Tibial artery (tissue), 4 donors: ENCODE measurements around the gene TARBP1.

ENCODE experiments used
- DNase-seq, 2 donors: peaks; one replicate each; pipeline ENCODE4 v3.0.0-alpha.2; 2019
- H3K27ac ChIP-seq, 2 donors: fragments of 200-600 bp; sonication (generic) in 1 of 2; 1 replicate in 1 of 2; 2 replicates in 1 of 2; pipeline ENCODE4 v1.5.1; 2018 to 2019; ENCODE audit warnings: mild to moderate bottlenecking in 1 of 2
- H3K27me3 ChIP-seq, 2 donors: fragments of 200-600 bp; sonication (generic) in 1 of 2; one replicate each; pipeline versions ENCODE4 v1.5.1 to v1.6.0; 2016 to 2019
- H3K36me3 ChIP-seq, 3 donors: fragments of 200-600 bp; sonication (generic) in 2 of 3; one replicate each; pipeline ENCODE4 v1.5.1; 2016 to 2019; ENCODE audit warnings: mild to moderate bottlenecking in 2 of 3
- H3K4me1 ChIP-seq, 4 donors: fragments of 200-600 bp; sonication (generic) in 2 of 4; 1 replicate in 3 of 4; 2 replicates in 1 of 4; pipeline ENCODE4 v1.5.1; 2016 to 2019
- H3K4me3 ChIP-seq, 2 donors: fragments of 200-600 bp; sonication (generic) in 1 of 2; 1 replicate in 1 of 2; 2 replicates in 1 of 2; pipeline ENCODE4 v1.5.1; 2018 to 2019; ENCODE audit warnings: mild to moderate bottlenecking in 2 of 2
- H3K9me3 ChIP-seq, 3 donors: fragments of 200-600 bp; sonication (generic) in 1 of 3; one replicate each; pipeline ENCODE4 v1.5.1; 2016 to 2019
- intact Hi-C: fragments of 100-400 bp; cut with DNase I; formaldehyde crosslinking; loops from one replicate; pipeline ENCODE4 v1.15.0; 2023; ENCODE audit warnings: low total_unique reads
- TF ChIP-seq, protein P1 (sequence below), 2 experiments: fragments of 200-600 bp in 1 of 2; fragments of 450-650 bp in 1 of 2; IDR thresholded peaks; one replicate each; pipeline ENCODE4 v1.5.1; 2017 to 2019; ENCODE audit warnings: antibody characterized with exemption in 2 of 2, mild to moderate bottlenecking in 1 of 2, moderate library complexity in 1 of 2

The TARBP1 gene

DNA sequence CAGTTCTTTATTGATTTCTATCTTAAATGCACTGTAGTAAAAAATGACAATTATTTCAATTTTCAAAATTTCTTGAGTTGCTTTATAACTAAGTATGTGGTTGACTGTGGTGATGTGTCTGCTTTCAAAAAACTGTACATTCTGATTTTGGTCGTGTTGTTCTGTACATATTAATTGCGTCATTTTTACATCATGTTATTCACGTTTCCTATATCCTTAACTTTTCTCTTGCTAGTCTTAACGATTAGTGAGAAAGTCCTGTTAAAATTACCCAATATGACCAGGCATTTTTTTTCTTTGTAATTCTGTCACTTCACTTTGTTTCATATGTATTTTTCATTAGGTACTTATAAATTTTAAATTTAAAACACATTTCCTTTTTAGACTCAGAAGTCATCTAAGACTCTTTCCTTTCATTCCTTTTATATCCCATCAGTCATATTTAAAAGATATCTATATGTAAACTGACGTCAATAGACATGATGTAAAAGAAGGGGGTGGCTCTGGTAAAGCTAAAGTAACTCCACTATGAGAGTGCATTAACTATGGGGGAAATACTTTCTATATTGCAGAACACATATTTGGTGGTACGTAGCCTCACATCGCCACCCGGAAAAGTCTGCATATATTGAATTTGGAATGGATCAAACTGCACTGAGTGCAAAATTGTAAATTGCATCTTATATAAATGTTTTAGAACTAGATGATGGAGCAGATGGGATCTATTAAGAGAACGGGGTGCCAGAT is 106.8 kb downstream of the TARBP1 start:
- intact Hi-C loops = no loop called here
- Histone ChIP-seq H3K36me3 (peaks cover 0 to 14% (median 2%) of the 10 kb centered on the region in 3 donors), H3K9me3 (no peaks in the 10 kb centered on the region), H3K27ac (peak overlapping the region; percentile 88 to 90), H3K27me3 (no peaks in the 10 kb centered on the region), H3K4me3 (peak overlapping the region; percentile 69 to 86), H3K4me1 (peaks cover 0 to 21% (median 16%) of the 10 kb centered on the region in 4 donors)
- TF ChIP-seq, protein P1, sequence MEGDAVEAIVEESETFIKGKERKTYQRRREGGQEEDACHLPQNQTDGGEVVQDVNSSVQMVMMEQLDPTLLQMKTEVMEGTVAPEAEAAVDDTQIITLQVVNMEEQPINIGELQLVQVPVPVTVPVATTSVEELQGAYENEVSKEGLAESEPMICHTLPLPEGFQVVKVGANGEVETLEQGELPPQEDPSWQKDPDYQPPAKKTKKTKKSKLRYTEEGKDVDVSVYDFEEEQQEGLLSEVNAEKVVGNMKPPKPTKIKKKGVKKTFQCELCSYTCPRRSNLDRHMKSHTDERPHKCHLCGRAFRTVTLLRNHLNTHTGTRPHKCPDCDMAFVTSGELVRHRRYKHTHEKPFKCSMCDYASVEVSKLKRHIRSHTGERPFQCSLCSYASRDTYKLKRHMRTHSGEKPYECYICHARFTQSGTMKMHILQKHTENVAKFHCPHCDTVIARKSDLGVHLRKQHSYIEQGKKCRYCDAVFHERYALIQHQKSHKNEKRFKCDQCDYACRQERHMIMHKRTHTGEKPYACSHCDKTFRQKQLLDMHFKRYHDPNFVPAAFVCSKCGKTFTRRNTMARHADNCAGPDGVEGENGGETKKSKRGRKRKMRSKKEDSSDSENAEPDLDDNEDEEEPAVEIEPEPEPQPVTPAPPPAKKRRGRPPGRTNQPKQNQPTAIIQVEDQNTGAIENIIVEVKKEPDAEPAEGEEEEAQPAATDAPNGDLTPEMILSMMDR (IDR thresholded peaks at IDR 0.05) = no peak
- no peak for DNase-seq

DNA sequence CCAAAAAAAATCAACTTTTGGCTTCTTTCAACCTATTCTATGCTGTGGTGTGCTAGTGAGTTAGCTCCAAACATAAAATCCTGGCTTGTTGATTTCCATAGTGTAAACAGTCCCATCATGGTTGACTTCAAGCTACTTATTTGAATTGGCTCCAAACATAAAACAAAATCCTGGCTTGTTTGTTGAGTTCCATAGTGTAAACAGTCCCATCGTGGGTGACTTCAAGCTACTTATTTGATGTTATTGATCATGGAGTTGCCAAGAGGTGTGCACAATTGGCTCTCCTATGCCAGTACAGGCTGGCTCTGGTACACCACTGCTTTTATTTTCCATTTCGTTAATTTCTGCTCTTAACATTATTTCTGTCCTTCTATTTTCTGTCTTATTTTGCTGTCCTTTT is 107.6 kb downstream of the TARBP1 start:
- intact Hi-C loops = no loop called here
- TF ChIP-seq, protein P1 (IDR thresholded peaks at IDR 0.05) = no peak
- H3K27me3 ChIP-seq = no peaks in the 10 kb centered on the region
- H3K36me3 ChIP-seq = peaks cover 0 to 7% (median 0%) of the 10 kb centered on the region in 3 donors
- peaks cover 0 to 21% (median 16%) of the 10 kb centered on the region in 4 donors for H3K4me1 ChIP-seq
- H3K9me3 ChIP-seq = no peaks in the 10 kb centered on the region
- H3K27ac ChIP-seq = no peak overlapping the region
- no peak for DNase-seq
- no peak overlapping the region for H3K4me3 ChIP-seq

DNA sequence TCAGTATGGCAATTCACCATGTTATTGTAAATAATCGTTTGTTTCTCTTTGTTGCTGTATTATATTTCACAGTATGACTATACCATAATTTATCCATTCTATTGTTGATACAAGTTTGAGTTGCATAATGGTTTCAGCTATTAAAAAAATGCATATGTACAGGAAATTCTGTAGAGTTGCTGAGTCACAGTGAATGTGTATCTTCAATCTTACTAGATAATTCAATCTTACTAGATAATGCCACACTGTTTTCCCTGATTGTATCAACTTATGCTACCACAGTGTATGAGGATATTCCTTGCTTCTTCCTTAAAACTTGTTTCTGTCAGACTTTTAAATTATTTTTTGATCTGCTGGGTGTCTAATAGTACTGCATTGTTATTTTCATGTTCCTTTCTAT is 109.2 kb downstream of the TARBP1 start:
- Histone ChIP-seq H3K36me3 (no peaks in the 10 kb centered on the region), H3K27me3 (no peaks in the 10 kb centered on the region), H3K4me1 (peaks cover 0 to 15% (median 11%) of the 10 kb centered on the region in 4 donors), H3K27ac (no peak overlapping the region), H3K9me3 (no peaks in the 10 kb centered on the region), H3K4me3 (no peak overlapping the region)
- TF ChIP-seq, protein P1 (IDR thresholded peaks at IDR 0.05) = no peak
- DNase-seq = no peak
- intact Hi-C loops = no loop called here

DNA sequence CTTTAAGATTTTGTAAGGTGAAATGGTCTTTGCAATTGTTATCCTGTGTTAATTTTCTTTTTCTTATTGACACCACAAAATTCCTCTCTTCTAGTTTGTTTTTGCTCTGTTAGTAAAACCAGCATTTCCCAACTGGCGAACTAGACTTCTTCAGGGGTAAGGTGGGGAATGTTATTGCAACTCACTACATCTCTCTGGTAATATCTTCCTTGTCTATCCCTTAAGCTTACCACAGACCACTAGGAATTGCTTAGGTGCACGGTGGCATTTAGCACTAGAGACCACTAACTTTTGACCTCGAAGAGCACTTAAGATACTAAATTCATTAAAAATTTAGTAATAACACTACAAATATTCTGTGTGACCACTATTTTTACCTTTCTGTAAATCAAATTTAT is 109.9 kb downstream of the TARBP1 start:
- Histone ChIP-seq H3K27ac (no peak overlapping the region), H3K27me3 (no peaks in the 10 kb centered on the region), H3K4me1 (peaks cover 0 to 8% (median 4%) of the 10 kb centered on the region in 4 donors), H3K4me3 (no peak overlapping the region), H3K9me3 (no peaks in the 10 kb centered on the region), H3K36me3 (no peaks in the 10 kb centered on the region)
- intact Hi-C loops = no loop called here
- TF ChIP-seq, protein P1 (IDR thresholded peaks at IDR 0.05) = no peak
- DNase-seq = no peak

DNA sequence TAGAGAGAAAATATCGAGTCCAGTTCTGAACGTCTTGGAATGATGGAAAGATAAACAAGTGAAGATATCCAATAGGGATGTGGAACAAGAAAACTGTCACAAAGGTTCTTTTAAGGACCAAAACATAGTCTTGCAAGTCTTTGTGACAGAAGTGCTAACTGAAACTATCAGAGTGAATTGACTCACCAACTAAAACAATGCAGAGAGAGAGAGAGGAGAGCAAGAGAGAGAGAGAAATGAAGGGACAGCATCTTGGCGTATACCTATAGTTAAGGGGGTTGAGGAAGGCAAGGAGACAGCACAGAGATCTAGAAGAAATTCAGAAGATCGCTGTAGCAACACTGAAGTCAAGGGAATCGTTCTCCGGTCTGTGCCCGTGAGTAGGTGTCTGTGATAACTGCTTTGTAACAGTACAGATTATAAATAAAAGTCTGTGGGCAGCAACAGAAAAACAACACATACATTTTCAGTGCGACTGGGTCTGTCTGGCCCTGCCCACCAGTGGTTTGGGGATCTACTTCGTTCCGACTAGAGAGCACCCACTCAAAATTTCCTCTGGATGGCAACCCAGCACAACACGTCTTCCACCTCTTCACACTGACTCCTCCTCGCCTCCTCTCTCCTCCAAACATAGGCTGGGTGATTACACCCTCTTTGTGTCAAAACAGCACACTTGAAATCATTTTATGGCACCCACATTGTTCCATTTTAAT is 110.5 kb downstream of the TARBP1 start:
- no peaks in the 10 kb centered on the region for H3K9me3 ChIP-seq
- H3K27me3 ChIP-seq = no peaks in the 10 kb centered on the region
- DNase-seq = no peak
- no peak overlapping the region for H3K4me3 ChIP-seq
- peaks cover 0 to 8% (median 2%) of the 10 kb centered on the region in 4 donors for H3K4me1 ChIP-seq
- intact Hi-C loops = no loop called here
- H3K27ac ChIP-seq = no peak overlapping the region
- no peaks in the 10 kb centered on the region for H3K36me3 ChIP-seq
- TF ChIP-seq, protein P1 (IDR thresholded peaks at IDR 0.05) = no peak
